Left ventricle myocardium inferior (tissue), 1 donor: ENCODE measurements around the gene KCNQ1. TPM values are rescaled to one million over a fixed set of nuclear protein-coding genes. Genes with fewer than 3 reads are reported as not detected.

Experiments used
- DNase-seq: peaks from one replicate; pipeline ENCODE4 v3.0.0-alpha.2; 2020
- H3K27ac ChIP-seq: fragments of 200-600 bp; replicated peaks from 2 replicates; pipeline ENCODE4 v1.8.0; 2021
- H3K27me3 ChIP-seq: fragments of 200-600 bp; 2 replicates; pipeline ENCODE4 v1.8.0; 2021; ENCODE audit warnings: low read depth
- H3K36me3 ChIP-seq: fragments of 200-600 bp; 2 replicates; pipeline ENCODE4 v1.8.0; 2021
- H3K4me1 ChIP-seq: fragments of 200-600 bp; 2 replicates; pipeline ENCODE4 v1.8.0; 2021
- H3K4me3 ChIP-seq: fragments of 200-600 bp; 2 replicates; pipeline ENCODE4 v1.8.0; 2021; ENCODE audit warnings: mild to moderate bottlenecking, moderate library complexity
- H3K9me3 ChIP-seq: fragments of 200-600 bp; replicated peaks from 2 replicates; pipeline ENCODE4 v1.8.0; 2021
- intact Hi-C: fragments of 100-400 bp; cut with micrococcal nuclease; formaldehyde crosslinking; loops from one replicate; pipeline ENCODE4 v1.11.0; 2022
- total RNA-seq: library from RNA; stranded (reverse); fragmentation: NEBNext Ultra II Directional; extraction: Animal tissue kit (Norgen Biotek cat#: 25700); gene quantifications from one replicate; pipeline ENCODE4 v1.2.1, GENCODE V29; 2021
- TF ChIP-seq, protein P1 (sequence below): fragments of 200-600 bp; IDR thresholded peaks from 2 replicates; pipeline ENCODE4 v1.8.0; 2021; ENCODE audit warnings: antibody characterized with exemption, mild to moderate bottlenecking, borderline replicate concordance
- donor health status: DM: no; HTN: yes; CAD: no; lungs with severe emphysema.

KCNQ1 gene
- total RNA-seq, 1 donor from 2014 or later = 41.8 TPM

DNA sequence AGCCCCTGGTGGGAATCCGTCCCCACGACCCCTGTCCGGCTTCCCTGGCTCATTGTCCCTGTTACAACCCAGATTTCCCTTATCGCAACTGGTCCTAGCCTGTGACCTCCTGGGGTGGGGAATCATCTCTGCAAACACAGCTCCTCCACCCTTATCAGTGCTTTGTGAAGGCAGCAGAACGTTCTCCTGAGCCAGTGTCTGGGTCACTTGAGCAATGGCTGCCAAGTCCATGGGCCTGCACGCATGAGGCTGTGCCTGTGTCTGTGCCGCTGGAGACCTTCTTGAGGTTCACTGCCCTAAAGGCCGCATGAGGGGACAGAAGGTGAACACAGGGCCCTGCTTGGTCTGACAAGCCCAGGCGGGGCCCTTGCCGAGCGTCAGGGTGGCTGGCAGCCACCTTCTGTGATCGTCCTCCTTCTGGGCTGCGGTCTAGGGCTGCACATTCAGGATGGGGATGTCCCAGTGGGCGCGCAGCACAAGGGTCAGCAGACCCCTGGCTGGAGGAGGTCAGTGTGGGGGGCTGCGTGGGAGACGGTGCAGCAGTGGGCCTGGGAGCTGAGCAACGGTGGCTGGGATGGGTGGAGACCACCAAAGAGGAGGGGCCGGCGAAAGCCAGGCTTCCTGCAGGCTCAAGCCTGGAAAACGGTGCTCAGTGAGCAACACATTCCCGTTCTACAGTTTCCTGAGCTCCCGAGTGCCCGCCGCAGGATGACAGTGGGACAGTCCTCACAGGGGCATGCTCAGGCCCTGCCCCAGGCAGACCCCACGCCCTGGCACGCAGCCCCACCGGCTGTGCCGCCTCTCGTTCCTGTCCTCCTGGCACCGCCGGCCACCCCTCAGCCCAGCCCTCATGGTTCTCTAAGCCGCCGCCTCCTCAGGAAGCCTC lies 366.6 kb downstream of the KCNQ1 start:
- Histone ChIP-seq H3K4me1 (peaks cover 50% of the 10 kb centered on the region), H3K4me3 (peak overlapping the region; percentile 50), H3K9me3 (peaks cover 11% of the 10 kb centered on the region), H3K27me3 (no peaks in the 10 kb centered on the region), H3K36me3 (no peaks in the 10 kb centered on the region), H3K27ac (peak overlapping the region; percentile 84)
- intact Hi-C loops = no loop called here
- TF ChIP-seq, protein P1, sequence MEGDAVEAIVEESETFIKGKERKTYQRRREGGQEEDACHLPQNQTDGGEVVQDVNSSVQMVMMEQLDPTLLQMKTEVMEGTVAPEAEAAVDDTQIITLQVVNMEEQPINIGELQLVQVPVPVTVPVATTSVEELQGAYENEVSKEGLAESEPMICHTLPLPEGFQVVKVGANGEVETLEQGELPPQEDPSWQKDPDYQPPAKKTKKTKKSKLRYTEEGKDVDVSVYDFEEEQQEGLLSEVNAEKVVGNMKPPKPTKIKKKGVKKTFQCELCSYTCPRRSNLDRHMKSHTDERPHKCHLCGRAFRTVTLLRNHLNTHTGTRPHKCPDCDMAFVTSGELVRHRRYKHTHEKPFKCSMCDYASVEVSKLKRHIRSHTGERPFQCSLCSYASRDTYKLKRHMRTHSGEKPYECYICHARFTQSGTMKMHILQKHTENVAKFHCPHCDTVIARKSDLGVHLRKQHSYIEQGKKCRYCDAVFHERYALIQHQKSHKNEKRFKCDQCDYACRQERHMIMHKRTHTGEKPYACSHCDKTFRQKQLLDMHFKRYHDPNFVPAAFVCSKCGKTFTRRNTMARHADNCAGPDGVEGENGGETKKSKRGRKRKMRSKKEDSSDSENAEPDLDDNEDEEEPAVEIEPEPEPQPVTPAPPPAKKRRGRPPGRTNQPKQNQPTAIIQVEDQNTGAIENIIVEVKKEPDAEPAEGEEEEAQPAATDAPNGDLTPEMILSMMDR = no peak
- peak; percentile 22 for DNase-seq

DNA sequence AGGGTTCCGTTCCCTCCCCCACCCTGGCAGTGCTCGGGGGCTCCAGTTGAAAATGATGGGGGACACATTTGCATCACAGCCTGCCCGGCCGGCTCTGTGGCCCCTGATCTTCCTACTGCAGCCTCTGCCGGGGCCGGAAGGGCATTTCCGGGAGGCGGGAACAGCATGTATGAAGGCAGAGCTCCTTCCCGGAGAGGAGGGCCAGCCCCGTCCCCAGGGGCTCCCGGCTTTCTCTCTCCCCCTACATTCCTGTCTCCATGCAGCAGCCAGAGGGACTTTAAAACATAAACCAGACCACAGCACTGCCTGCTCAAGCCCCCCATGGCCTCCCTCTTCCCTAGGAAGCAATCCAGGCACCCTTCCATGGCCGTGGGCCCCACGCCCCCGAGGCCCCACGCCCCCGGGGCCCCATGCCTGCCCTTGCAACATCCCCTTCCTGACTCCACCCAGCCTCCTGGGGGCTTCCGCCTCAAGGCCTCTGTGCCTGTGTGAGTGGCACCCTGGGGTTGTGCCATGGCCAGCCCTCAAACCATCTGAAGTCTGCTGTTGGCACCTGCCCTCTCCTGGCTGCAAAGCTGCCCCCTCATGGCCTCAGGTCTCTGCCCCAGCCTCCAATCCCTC lies 367.7 kb downstream of the KCNQ1 start:
- H3K4me3 ChIP-seq = peak overlapping the region; percentile 50
- no peaks in the 10 kb centered on the region for H3K36me3 ChIP-seq
- TF ChIP-seq, protein P1 = no peak
- H3K4me1 ChIP-seq = peaks cover 40% of the 10 kb centered on the region
- H3K9me3 ChIP-seq = peaks cover 14% of the 10 kb centered on the region
- H3K27ac ChIP-seq = peak overlapping the region; percentile 84
- no peaks in the 10 kb centered on the region for H3K27me3 ChIP-seq
- intact Hi-C loops = no loop called here
- DNase-seq = peak; percentile 76

DNA sequence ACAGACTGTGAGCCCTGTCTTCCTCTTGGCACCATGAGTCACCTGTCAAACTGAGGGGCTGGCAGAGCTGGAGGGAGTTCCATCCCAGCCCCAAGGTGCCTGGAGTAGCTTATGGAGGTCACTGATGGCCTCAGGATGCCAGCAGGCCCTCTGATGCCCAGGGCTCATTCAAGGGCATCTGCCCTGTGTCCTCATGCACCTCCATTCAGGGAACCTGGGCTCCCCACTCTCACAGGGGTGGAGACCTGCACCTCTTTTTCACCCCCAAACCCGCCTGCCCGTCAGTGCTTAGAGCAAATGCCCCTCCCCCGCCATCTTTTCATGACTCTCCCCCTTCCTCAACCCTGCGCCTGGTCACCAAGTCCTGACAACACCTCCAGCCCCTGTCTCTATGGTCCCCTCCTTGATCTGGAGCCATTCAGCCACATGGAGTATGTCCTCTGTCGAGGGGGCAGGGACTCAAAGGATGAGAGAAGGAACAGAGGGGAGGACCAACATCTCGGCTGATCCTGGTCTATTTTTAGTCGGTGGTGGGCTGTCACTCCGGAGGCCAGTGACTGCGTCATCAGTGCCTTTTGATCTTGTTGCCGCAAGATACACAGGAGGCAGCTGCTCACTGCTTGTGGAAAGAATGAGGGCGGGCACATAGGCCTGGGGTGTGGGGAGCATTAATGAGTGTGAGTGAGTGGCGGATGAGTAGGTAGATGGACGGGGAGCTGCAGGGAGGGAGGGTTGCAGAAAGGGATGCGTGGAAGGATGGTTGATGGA lies 368.5 kb downstream of the KCNQ1 start:
- H3K9me3 ChIP-seq = peaks cover 14% of the 10 kb centered on the region
- no peaks in the 10 kb centered on the region for H3K27me3 ChIP-seq
- peaks cover 31% of the 10 kb centered on the region for H3K4me1 ChIP-seq
- no peaks in the 10 kb centered on the region for H3K36me3 ChIP-seq
- peak; percentile 13 for DNase-seq
- intact Hi-C loops = no loop called here
- peak overlapping the region; percentile 84 for H3K27ac ChIP-seq
- TF ChIP-seq, protein P1 = no peak
- no peak overlapping the region for H3K4me3 ChIP-seq

DNA sequence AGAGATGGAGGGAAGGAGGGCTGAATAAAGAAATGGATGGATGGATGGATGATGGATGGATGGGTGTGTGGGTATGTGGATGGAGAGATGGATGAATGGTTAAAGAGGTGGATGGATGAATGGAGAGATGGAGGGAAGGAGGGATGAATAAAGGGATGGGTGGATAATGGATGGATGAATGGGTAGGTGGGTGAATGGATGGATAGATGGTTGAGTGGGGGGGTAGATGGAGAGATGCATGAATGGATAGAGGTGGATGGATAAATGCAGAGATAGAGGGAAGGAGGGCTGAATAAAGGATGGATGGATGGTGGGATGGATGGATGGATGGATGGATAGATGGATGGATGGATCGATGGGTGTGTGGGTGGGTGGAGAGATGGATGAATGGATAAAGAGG lies 369.2 kb downstream of the KCNQ1 start:
- no peak for DNase-seq
- TF ChIP-seq, protein P1 = no peak
- no peak overlapping the region for H3K27ac ChIP-seq
- intact Hi-C loops = no loop called here
- H3K4me3 ChIP-seq = no peak overlapping the region
- peaks cover 18% of the 10 kb centered on the region for H3K9me3 ChIP-seq
- H3K36me3 ChIP-seq = no peaks in the 10 kb centered on the region
- H3K27me3 ChIP-seq = no peaks in the 10 kb centered on the region
- H3K4me1 ChIP-seq = peaks cover 28% of the 10 kb centered on the region

DNA sequence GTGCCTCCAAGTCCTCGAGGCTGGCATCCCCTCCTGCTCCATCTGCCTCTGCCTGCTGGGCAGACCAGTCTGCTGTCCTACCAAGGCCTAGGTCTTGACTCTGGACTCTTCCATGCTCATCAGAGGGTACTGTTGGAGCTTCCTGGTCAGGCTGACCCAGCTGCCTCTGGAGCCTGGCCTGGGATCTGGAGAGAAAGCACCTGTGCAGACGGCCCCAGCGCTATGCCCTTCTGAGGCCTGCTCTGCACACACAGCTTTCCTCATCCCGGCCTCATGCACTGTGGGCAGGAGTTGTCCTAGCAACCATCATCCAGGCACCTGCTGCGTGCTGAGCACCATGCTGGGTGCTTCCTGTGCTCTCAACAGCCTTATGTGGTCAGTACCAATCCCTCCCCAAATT lies 369.9 kb downstream of the KCNQ1 start:
- Histone ChIP-seq H3K4me3 (no peak overlapping the region), H3K27ac (no peak overlapping the region), H3K9me3 (peaks cover 25% of the 10 kb centered on the region), H3K4me1 (peaks cover 28% of the 10 kb centered on the region), H3K36me3 (no peaks in the 10 kb centered on the region), H3K27me3 (no peaks in the 10 kb centered on the region)
- intact Hi-C loops = no loop called here
- DNase-seq = peak; percentile 9
- TF ChIP-seq, protein P1 = no peak
